Activated CD4-positive, CD25-positive, alpha-beta regulatory T cell treated with anti-CD3 and anti-CD28 coated beads, Interleukin-2, amount 50 U/mL, for 72 hours (primary cell): ENCODE data around the gene ANKRD60.

Experiments used
- DNase-seq: peaks from one replicate; pipeline ENCODE4 v3.0.0; 2021

ANKRD60 gene

GRCh38 chr20:58243653-58244410 lies 15.4 kb upstream of the ANKRD60 start:
- no peak for DNase-seq

GRCh38 chr20:58242824-58243223 lies 14.4 kb upstream of the ANKRD60 start:
- DNase-seq, result no peak

- no peak for DNase-seq
Observed at GRCh38 chr20:58241766-58242465, 13.5 kb upstream of the ANKRD60 start.

- DNase-seq, result no peak
Observed at GRCh38 chr20:58240471-58240870, 12.0 kb upstream of the ANKRD60 start.

GRCh38 chr20:58239216-58239615 lies 10.8 kb upstream of the ANKRD60 start:
- DNase-seq, result no peak

GRCh38 chr20:58238490-58238889 lies 10.0 kb upstream of the ANKRD60 start:
- DNase-seq, result no peak

GRCh38 chr20:58237318-58238132 lies 9.1 kb upstream of the ANKRD60 start:
- no peak for DNase-seq

GRCh38 chr20:58236612-58237317 lies 8.3 kb upstream of the ANKRD60 start:
- DNase-seq, result peak; percentile 88

GRCh38 chr20:58235010-58235409 lies 6.6 kb upstream of the ANKRD60 start:
- DNase-seq, result no peak

- DNase-seq, result peak; percentile 48
Observed at GRCh38 chr20:58233881-58234528, 5.6 kb upstream of the ANKRD60 start.

GRCh38 chr20:58233393-58233792 lies 4.9 kb upstream of the ANKRD60 start:
- no peak for DNase-seq

- DNase-seq, result no peak
Observed at GRCh38 chr20:58231683-58232082, 3.2 kb upstream of the ANKRD60 start.

GRCh38 chr20:58229198-58229798 lies 845 bp upstream of the ANKRD60 start:
- no peak for DNase-seq

GRCh38 chr20:58228103-58228483 lies 360 bp downstream of the ANKRD60 start:
- no peak for DNase-seq

GRCh38 chr20:58227391-58228102 lies 906 bp downstream of the ANKRD60 start:
- no peak for DNase-seq

- peak; percentile 13 for DNase-seq
Observed at GRCh38 chr20:58225452-58226200, 2.8 kb downstream of the ANKRD60 start.

- DNase-seq, result no peak
Observed at GRCh38 chr20:58224974-58225373, 3.5 kb downstream of the ANKRD60 start.

- peak; percentile 16 for DNase-seq
Observed at GRCh38 chr20:58224097-58224496, 4.4 kb downstream of the ANKRD60 start.

GRCh38 chr20:58223358-58223941 lies 5.0 kb downstream of the ANKRD60 start:
- DNase-seq, result no peak

GRCh38 chr20:58222446-58222845 lies 6.0 kb downstream of the ANKRD60 start:
- no peak for DNase-seq
